ENCODE results near the gene JMJD1C. TPM values are rescaled to one million over a fixed set of nuclear protein-coding genes. Genes with fewer than 3 reads are reported as not detected.
"Not testable (repeated sequence)": the region's sequence is repeated elsewhere in the genome, so short reads cannot be mapped to it uniquely, and the experiment has no call there.

Gene JMJD1C
- total RNA-seq, 2 experiments from 2014 or later, result 57.4 to 62.2 TPM

DNA sequence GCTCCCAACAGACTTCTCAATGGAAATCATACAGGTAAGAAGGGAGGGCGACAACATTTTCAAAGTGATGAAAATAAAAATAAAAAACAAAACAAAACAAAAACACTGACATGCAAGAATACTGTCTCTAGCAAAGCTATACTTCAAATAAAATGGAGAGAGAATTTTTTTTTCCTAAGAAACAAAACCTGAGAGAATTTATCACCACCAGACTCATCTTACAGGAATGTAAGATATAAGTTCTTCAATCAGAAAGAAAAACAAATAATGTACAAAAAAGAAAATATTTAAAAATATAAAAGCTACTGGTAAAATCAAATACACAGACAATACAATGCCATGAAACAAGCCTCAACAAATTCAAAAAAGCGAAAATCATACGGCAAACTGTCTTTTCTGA, 219.4 kb downstream of the JMJD1C start:
- Mint-ChIP-seq H3K4me3 (no peak overlapping the region), H3K9me3 (peaks cover 8% of the 10 kb centered on the region), H3K36me3 (ENCODE audit: low read depth) (peaks cover 37% of the 10 kb centered on the region), H3K27ac (no peak overlapping the region), H3K4me1 (peaks cover 44% of the 10 kb centered on the region), H3K27me3 (no peaks in the 10 kb centered on the region)
- POLR2A ChIA-PET, result no interaction called here
- DNase-seq, result no peak
- CTCF ChIA-PET, result interaction anchor here (1.0 to 1.1 kb wide), 2 partner anchors 10 to 488 kb away, joined by 3 to 6 read pairs; no protein-coding TSS in a partner anchor

DNA sequence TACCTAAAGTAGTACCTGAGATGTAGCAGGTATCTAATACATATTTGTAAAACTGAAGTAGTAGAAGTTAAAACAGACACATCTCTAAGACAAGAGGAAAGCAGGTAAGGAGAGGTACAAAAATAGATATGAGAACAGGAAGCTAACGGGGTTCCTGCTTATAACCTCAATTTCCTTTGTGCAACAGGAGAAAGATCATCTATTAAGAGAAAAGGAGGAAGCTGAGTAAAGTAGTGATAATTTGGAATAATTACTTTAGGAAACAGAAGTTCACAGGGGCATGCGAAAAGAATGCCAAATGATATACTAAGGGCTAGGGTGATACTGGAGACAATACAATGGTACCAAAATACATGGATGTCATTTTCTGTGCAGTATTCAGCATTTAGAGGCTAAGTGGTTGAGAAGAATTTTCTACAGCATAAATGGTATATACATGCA, 223.9 kb downstream of the JMJD1C start:
- no peak for DNase-seq
- ChIA-PET CTCF (interaction anchor here (1.6 to 2.1 kb wide), 2 partner anchors 11 to 21 kb away, joined by 4 to 6 read pairs; no protein-coding TSS in a partner anchor), POLR2A (no interaction called here)
- peaks cover 75% of the 10 kb centered on the region for H3K4me1 Mint-ChIP-seq
- H3K4me3 Mint-ChIP-seq, result peak overlapping the region; percentile 60
- peak overlapping the region; percentile 76 for H3K27ac Mint-ChIP-seq
- peaks cover 43% of the 10 kb centered on the region for H3K36me3 Mint-ChIP-seq (ENCODE audit: low read depth)
- no peaks in the 10 kb centered on the region for H3K27me3 Mint-ChIP-seq
- peaks cover 7% of the 10 kb centered on the region for H3K9me3 Mint-ChIP-seq

DNA sequence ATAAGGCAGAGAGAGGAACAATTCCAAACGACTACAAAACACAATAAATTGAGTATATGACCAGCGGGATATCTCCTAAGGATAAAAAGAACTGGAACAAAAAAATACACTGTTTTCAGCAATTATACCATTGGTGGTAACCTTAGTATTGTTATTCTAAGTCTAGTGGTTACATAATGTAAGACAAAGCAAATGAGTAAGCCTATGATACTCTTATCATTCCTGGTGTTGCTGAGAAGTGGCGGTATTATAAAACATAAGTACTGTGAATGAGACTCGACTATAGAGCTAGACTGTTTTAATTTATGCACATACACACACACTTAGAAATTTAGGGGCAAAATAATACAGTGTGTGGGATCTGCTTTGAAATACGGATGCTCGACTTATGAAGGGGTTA, 225.0 kb downstream of the JMJD1C start:
- H3K27me3 Mint-ChIP-seq, result no peaks in the 10 kb centered on the region
- H3K36me3 Mint-ChIP-seq (ENCODE audit: low read depth), result peaks cover 36% of the 10 kb centered on the region
- DNase-seq, result no peak
- ChIA-PET CTCF (interaction anchor here (1.3 to 2.1 kb wide), 2 partner anchors 10 to 16 kb away, joined by 6 read pairs; no protein-coding TSS in a partner anchor), POLR2A (no interaction called here)
- H3K4me3 Mint-ChIP-seq, result peak overlapping the region; percentile 36
- peaks cover 72% of the 10 kb centered on the region for H3K4me1 Mint-ChIP-seq
- H3K9me3 Mint-ChIP-seq, result peaks cover 4% of the 10 kb centered on the region
- peak overlapping the region; percentile 63 for H3K27ac Mint-ChIP-seq

DNA sequence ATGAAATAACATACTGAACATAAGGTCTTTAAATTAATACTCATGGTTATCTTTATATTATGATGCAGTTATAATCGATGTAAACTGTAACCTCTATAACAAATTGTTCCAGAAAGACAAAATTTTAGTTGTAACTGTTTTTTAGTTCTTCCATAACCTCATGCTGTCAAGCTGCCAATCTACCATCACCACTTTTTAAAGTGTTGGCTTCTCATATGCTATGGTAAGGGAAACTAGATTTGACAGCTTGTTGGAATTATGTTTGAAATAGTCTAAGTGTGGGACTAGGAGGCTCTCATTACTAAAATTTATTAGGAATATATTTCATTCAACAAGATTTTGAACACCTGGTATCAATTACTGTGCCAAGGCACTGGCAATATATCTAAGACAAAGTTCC, 227.3 kb downstream of the JMJD1C start:
- Mint-ChIP-seq H3K27me3 (no peaks in the 10 kb centered on the region), H3K36me3 (ENCODE audit: low read depth) (peaks cover 22% of the 10 kb centered on the region), H3K9me3 (no peaks in the 10 kb centered on the region), H3K27ac (no peak overlapping the region), H3K4me1 (peaks cover 67% of the 10 kb centered on the region), H3K4me3 (no peak overlapping the region)
- ChIA-PET CTCF (interaction anchor here (1.2 kb wide), 1 partner anchor 25 kb away, joined by 3 read pairs; no protein-coding TSS in a partner anchor), POLR2A (no interaction called here)
- DNase-seq, result no peak

- H3K4me1 Mint-ChIP-seq, result peaks cover 65% of the 10 kb centered on the region
- H3K27ac Mint-ChIP-seq, result peak overlapping the region; percentile 19
- no peaks in the 10 kb centered on the region for H3K9me3 Mint-ChIP-seq
- H3K36me3 Mint-ChIP-seq (ENCODE audit: low read depth), result peaks cover 21% of the 10 kb centered on the region
- H3K4me3 Mint-ChIP-seq, result no peak overlapping the region
- DNase-seq, result no peak
- no peaks in the 10 kb centered on the region for H3K27me3 Mint-ChIP-seq
- CTCF ChIA-PET, result interaction anchor here (1.2 kb wide), 1 partner anchor 23 kb away, joined by 3 read pairs; no protein-coding TSS in a partner anchor
- POLR2A ChIA-PET, result no interaction called here
Observed at GRCh38 chr10:63237396-63237795, 228.4 kb downstream of the JMJD1C start.

DNA sequence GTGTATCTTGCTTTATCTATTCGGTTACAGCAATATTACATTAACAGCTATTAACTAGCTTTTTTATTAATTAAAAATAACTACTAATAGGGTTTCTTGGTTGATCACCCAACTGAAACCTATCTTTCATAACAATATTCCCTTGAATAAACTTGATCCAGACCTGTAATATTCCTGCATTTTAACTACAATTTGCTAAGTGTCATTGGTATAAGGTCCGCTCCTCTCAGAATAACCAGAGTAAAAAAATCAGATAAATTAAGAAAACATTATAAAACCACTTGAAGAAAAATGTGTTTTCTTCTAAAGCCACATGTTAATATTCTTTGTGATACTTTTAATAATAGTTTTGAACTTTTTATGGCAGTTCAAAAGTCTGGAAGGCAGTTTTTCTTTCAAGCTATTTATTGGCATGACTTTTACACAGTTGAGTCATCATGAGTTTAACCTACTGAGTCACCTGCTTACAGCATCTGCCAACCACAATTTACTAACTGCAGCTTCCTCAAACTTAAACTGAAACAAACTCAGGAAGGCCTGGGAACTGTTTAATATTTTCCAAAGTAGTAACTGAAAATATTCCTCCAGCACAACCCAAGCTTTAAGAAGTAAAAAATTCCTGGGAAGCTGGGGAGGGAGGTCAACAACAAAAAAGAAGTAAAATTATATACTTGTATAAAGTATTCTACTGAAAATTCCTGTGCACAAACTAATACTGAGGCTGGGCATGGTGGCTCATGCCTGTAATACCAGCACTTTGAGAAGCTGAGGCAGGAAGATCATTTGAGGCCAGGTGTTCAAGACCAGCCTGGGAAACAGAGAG, 229.5 kb downstream of the JMJD1C start:
- peak overlapping the region; percentile 79 for H3K27ac Mint-ChIP-seq
- peak; percentile 35 for DNase-seq
- no peak overlapping the region for H3K4me3 Mint-ChIP-seq
- ChIA-PET CTCF (interaction anchor here (0.6 to 1.7 kb wide), 6 partner anchors 9 to 62 kb away, joined by 3 to 5 read pairs (median 4); no protein-coding TSS in a partner anchor), POLR2A (interaction anchor here (0.5 to 1.4 kb wide), 2 partner anchors 33 to 124 kb away, joined by 3 to 8 read pairs; no protein-coding TSS in a partner anchor)
- no peaks in the 10 kb centered on the region for H3K27me3 Mint-ChIP-seq
- peaks cover 59% of the 10 kb centered on the region for H3K4me1 Mint-ChIP-seq
- no peaks in the 10 kb centered on the region for H3K9me3 Mint-ChIP-seq
- H3K36me3 Mint-ChIP-seq (ENCODE audit: low read depth), result peaks cover 21% of the 10 kb centered on the region

DNA sequence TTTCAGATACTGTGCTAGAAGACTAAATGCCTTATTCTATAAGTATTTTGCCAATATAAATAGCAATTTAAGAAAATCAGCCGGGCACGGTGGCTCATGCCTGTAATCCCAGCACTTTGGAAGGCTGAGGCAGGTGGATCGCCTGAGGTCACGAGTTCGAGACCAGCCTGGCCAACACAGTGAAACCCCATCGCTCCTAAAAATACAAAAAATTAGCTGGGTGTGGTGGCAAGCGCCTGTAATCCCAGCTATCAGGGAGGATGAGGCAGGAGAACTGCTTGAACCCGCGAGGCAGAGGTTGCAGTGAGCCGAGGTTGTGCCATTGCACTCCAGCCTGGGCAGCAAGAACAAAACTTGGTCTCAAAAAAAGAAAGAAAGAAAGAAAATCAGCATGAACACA, 230.6 kb downstream of the JMJD1C start:
- Mint-ChIP-seq H3K4me1 (peaks cover 52% of the 10 kb centered on the region), H3K36me3 (ENCODE audit: low read depth) (peaks cover 21% of the 10 kb centered on the region)
- CTCF ChIA-PET, result interaction anchor here (0.8 to 1.5 kb wide), 2 partner anchors 8 to 21 kb away, joined by 3 to 4 read pairs; no protein-coding TSS in a partner anchor
- H3K9me3 Mint-ChIP-seq, H3K4me3 Mint-ChIP-seq, POLR2A ChIA-PET, DNase-seq, H3K27ac Mint-ChIP-seq, H3K27me3 Mint-ChIP-seq: not testable (repeated sequence)

DNA sequence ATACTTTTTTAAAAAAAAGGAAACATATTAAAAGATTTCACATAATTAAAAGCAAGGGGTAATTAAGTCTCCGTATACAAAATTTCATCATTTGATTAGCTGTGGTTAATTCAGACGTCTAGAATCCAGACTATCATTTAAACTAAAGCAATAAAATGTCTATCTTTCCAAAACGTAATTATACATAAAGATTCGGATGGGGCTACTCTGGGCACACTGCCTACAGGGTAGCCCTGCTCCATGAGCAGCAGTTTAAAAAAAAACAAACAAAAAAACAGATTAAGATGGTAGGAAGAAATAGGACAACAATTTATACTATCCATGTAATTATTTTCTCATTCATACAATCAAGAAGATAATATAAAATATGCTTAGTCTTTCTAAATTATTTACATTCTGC, 236.6 kb downstream of the JMJD1C start:
- Mint-ChIP-seq H3K36me3 (ENCODE audit: low read depth) (peaks cover 13% of the 10 kb centered on the region), H3K4me3 (no peak overlapping the region), H3K27me3 (no peaks in the 10 kb centered on the region), H3K9me3 (peaks cover 2% of the 10 kb centered on the region), H3K27ac (no peak overlapping the region), H3K4me1 (peaks cover 49% of the 10 kb centered on the region)
- no peak for DNase-seq
- ChIA-PET POLR2A (no interaction called here), CTCF (no interaction called here)

DNA sequence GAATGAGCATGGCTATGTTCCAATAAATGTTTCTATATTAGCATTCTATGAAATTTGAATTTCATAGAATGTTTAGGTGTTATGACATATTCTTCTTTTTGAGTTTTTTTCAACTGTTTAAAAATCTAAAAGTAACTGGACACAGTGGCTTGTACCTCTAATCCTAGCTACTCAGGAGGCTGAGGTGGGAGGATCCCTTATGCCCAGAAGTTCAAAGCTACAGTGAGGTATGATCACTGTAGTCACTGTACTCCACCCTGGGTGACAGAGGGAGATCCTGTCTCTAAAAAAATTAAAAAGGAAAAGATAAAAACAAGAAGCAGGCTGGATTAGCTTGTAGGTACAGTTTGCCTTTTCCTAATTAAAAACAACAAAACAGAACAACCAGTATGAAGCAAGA, 237.5 kb downstream of the JMJD1C start:
- POLR2A ChIA-PET, result no interaction called here
- CTCF ChIA-PET, result no interaction called here
- H3K27me3 Mint-ChIP-seq, result no peaks in the 10 kb centered on the region
- H3K36me3 Mint-ChIP-seq (ENCODE audit: low read depth), result peaks cover 13% of the 10 kb centered on the region
- H3K4me3 Mint-ChIP-seq, result no peak overlapping the region
- H3K9me3 Mint-ChIP-seq, result peaks cover 2% of the 10 kb centered on the region
- no peak for DNase-seq
- peak overlapping the region; percentile 50 for H3K27ac Mint-ChIP-seq
- H3K4me1 Mint-ChIP-seq, result peaks cover 46% of the 10 kb centered on the region

GRCh38 chr10:63227207-63227895, 238.4 kb downstream of the JMJD1C start:
- no peak for DNase-seq
- Mint-ChIP-seq H3K36me3 (ENCODE audit: low read depth) (peaks cover 13% of the 10 kb centered on the region), H3K4me1 (peaks cover 46% of the 10 kb centered on the region), H3K9me3 (peaks cover 2% of the 10 kb centered on the region), H3K4me3 (no peak overlapping the region), H3K27me3 (no peaks in the 10 kb centered on the region), H3K27ac (peak overlapping the region; percentile 89)
- POLR2A ChIA-PET, result no interaction called here
- CTCF ChIA-PET, result interaction anchor here (1.1 to 1.2 kb wide), 2 partner anchors 8 to 9 kb away, joined by 3 read pairs; no protein-coding TSS in a partner anchor

GRCh38 chr10:63224241-63224640, 241.5 kb downstream of the JMJD1C start:
- POLR2A ChIA-PET, result interaction anchor here (1.0 kb wide), 1 partner anchor 73 kb away, joined by 4 read pairs; no protein-coding TSS in a partner anchor
- no peak for DNase-seq
- H3K27me3 Mint-ChIP-seq, result no peaks in the 10 kb centered on the region
- CTCF ChIA-PET, result interaction anchor here (1.0 to 1.3 kb wide), 4 partner anchors 9 to 496 kb away, joined by 3 to 4 read pairs (median 3); no protein-coding TSS in a partner anchor
- no peak overlapping the region for H3K27ac Mint-ChIP-seq
- peaks cover 65% of the 10 kb centered on the region for H3K4me1 Mint-ChIP-seq
- no peak overlapping the region for H3K4me3 Mint-ChIP-seq
- peaks cover 8% of the 10 kb centered on the region for H3K36me3 Mint-ChIP-seq (ENCODE audit: low read depth)
- H3K9me3 Mint-ChIP-seq, result peaks cover 2% of the 10 kb centered on the region

DNA sequence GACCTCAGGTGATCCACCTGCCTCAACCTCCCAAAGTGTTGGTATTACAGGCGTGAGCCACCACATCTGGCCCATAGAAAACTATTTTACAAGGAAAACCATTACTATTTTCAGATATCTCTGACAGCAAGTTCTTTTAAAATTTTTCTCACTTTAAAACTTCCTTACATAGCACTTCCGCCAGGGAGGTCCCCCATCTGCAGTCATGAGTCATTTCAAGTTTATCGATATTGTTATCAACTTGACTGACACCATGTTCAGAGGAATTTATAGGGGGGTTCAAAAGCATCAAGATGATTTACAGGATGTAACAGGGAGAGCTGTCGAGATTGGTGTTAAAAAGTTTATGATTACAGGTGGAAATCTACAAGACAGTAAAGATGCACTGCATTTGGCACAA, 243.8 kb downstream of the JMJD1C start:
- Mint-ChIP-seq H3K27ac (peak overlapping the region; percentile 14), H3K4me1 (peaks cover 61% of the 10 kb centered on the region), H3K4me3 (no peak overlapping the region), H3K9me3 (peaks cover 2% of the 10 kb centered on the region), H3K27me3 (no peaks in the 10 kb centered on the region), H3K36me3 (ENCODE audit: low read depth) (peaks cover 8% of the 10 kb centered on the region)
- no peak for DNase-seq
- ChIA-PET POLR2A (no interaction called here), CTCF (no interaction called here)

DNA sequence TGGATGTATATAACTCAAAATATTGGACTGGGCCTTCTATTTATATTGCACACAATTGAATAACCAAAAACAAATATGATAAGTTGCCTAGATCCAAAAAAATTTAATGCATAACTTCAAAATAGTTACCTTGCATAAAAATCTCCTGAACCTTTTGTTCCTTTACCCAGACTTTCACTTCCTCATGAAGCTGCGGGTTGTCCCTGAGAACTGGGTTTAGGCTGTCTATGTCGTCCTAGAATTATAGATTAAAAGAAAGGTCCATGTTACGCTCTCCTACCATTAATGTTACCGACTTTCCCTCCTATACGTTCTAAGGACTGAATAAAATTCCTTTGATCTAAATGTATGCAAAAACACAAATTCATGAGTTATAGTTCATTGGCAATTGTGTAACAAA, 246.0 kb downstream of the JMJD1C start:
- Mint-ChIP-seq H3K27me3 (no peaks in the 10 kb centered on the region), H3K9me3 (no peaks in the 10 kb centered on the region), H3K27ac (no peak overlapping the region), H3K4me3 (no peak overlapping the region), H3K36me3 (ENCODE audit: low read depth) (peaks cover 8% of the 10 kb centered on the region), H3K4me1 (peaks cover 47% of the 10 kb centered on the region)
- no peak for DNase-seq
- POLR2A ChIA-PET, result no interaction called here
- CTCF ChIA-PET, result interaction anchor here (1.1 kb wide), 1 partner anchor 409 kb away, joined by 3 read pairs; no protein-coding TSS in a partner anchor

All from activated CD4-positive, alpha-beta T cell treated with anti-CD3 and anti-CD28 coated beads, Interleukin-2, amount 10 ng/mL, durations not matched to agents 7 days and 5 days (primary cell).